Measurements from ENCODE around the gene LRRK1.

Gene LRRK1

GRCh38 chr15:100975043-100975442 is 55.9 kb downstream of the LRRK1 start:
- H2AFZ ChIP-seq (ENCODE audit: low read depth, low read length) = no peak overlapping the region
- no peaks in the 10 kb centered on the region for H3K79me2 ChIP-seq (ENCODE audit: insufficient read depth, low read length)
- no peak overlapping the region for H3K9ac ChIP-seq (ENCODE audit: low read depth, low read length)
- no peak for ATAC-seq (ENCODE audit: insufficient read depth, low read depth)
- H3K27ac ChIP-seq (ENCODE audit: low read length) = no peak overlapping the region
- peaks cover 3% of the 10 kb centered on the region for H3K27me3 ChIP-seq (ENCODE audit: insufficient read depth, low read length, poor library complexity)
- H3K9me3 ChIP-seq (ENCODE audit: insufficient read depth, low read length, severe bottlenecking) = no peaks in the 10 kb centered on the region
- no peaks in the 10 kb centered on the region for H3K4me1 ChIP-seq (ENCODE audit: insufficient read depth, low read length)
- no peaks in the 10 kb centered on the region for H4K20me1 ChIP-seq (ENCODE audit: insufficient read depth, low read length)
- no peak for TF ChIP-seq EZH2 (IDR thresholded peaks at IDR 0.05; ENCODE audit: borderline replicate concordance, low read depth, low read length, severe bottlenecking)
- no peak for TF ChIP-seq CTCF (IDR thresholded peaks at IDR 0.05; ENCODE audit: borderline replicate concordance, extremely low read depth, low read length, poor library complexity, severe bottlenecking)
- DNase-seq = no peak
- no peak overlapping the region for H3K4me3 ChIP-seq (ENCODE audit: low read depth in 1 of 2, low read length in 2 of 2)
- no peak overlapping the region for H3K4me2 ChIP-seq (ENCODE audit: insufficient read depth, low read length)
- H3K36me3 ChIP-seq (ENCODE audit: insufficient read depth, low read length) = no peaks in the 10 kb centered on the region

GRCh38 chr15:100980410-100981046 is 61.4 kb downstream of the LRRK1 start:
- no peaks in the 10 kb centered on the region for H3K36me3 ChIP-seq (ENCODE audit: insufficient read depth, low read length)
- no peaks in the 10 kb centered on the region for H3K79me2 ChIP-seq (ENCODE audit: insufficient read depth, low read length)
- H3K4me2 ChIP-seq (ENCODE audit: insufficient read depth, low read length) = no peak overlapping the region
- no peak overlapping the region for H3K4me3 ChIP-seq (ENCODE audit: low read depth in 1 of 2, low read length in 2 of 2)
- no peak overlapping the region for H3K27ac ChIP-seq (ENCODE audit: low read length)
- no peaks in the 10 kb centered on the region for H3K4me1 ChIP-seq (ENCODE audit: insufficient read depth, low read length)
- no peaks in the 10 kb centered on the region for H4K20me1 ChIP-seq (ENCODE audit: insufficient read depth, low read length)
- no peak overlapping the region for H3K9ac ChIP-seq (ENCODE audit: low read depth, low read length)
- no peak overlapping the region for H2AFZ ChIP-seq (ENCODE audit: low read depth, low read length)
- no peaks in the 10 kb centered on the region for H3K27me3 ChIP-seq (ENCODE audit: insufficient read depth, low read length, poor library complexity)
- no peak for DNase-seq
- ATAC-seq (ENCODE audit: insufficient read depth, low read depth) = no peak
- no peaks in the 10 kb centered on the region for H3K9me3 ChIP-seq (ENCODE audit: insufficient read depth, low read length, severe bottlenecking)
- TF ChIP-seq CTCF (IDR thresholded peaks at IDR 0.05; ENCODE audit: borderline replicate concordance, extremely low read depth, low read length, poor library complexity, severe bottlenecking) (no peak), EZH2 (IDR thresholded peaks at IDR 0.05; ENCODE audit: borderline replicate concordance, low read depth, low read length, severe bottlenecking) (no peak)

GRCh38 chr15:100981086-100981485 is 61.9 kb downstream of the LRRK1 start:
- Histone ChIP-seq H3K27ac (ENCODE audit: low read length) (no peak overlapping the region), H3K4me2 (ENCODE audit: insufficient read depth, low read length) (no peak overlapping the region), H3K79me2 (ENCODE audit: insufficient read depth, low read length) (no peaks in the 10 kb centered on the region), H3K36me3 (ENCODE audit: insufficient read depth, low read length) (no peaks in the 10 kb centered on the region), H3K4me1 (ENCODE audit: insufficient read depth, low read length) (no peaks in the 10 kb centered on the region), H4K20me1 (ENCODE audit: insufficient read depth, low read length) (no peaks in the 10 kb centered on the region), H3K27me3 (ENCODE audit: insufficient read depth, low read length, poor library complexity) (no peaks in the 10 kb centered on the region), H3K4me3 (ENCODE audit: low read depth in 1 of 2, low read length in 2 of 2) (no peak overlapping the region), H2AFZ (ENCODE audit: low read depth, low read length) (no peak overlapping the region), H3K9ac (ENCODE audit: low read depth, low read length) (no peak overlapping the region), H3K9me3 (ENCODE audit: insufficient read depth, low read length, severe bottlenecking) (no peaks in the 10 kb centered on the region)
- TF ChIP-seq EZH2 (IDR thresholded peaks at IDR 0.05; ENCODE audit: borderline replicate concordance, low read depth, low read length, severe bottlenecking) = no peak
- no peak for TF ChIP-seq CTCF (IDR thresholded peaks at IDR 0.05; ENCODE audit: borderline replicate concordance, extremely low read depth, low read length, poor library complexity, severe bottlenecking)
- no peak for DNase-seq
- no peak for ATAC-seq (ENCODE audit: insufficient read depth, low read depth)
